SIG-M5 treated with dmso at 0.1 percent for 504 hours (cell line): ENCODE measurements around the gene ATXN7.

Source experiments
- DNase-seq: peaks from one replicate; lab custom pipeline; 2025; ENCODE audit not compliant: unreplicated experiment; lab: John Stamatoyannopoulos, UW

ATXN7 gene

GRCh38 chr3:63933459-63933858 lies 69.8 kb downstream of the ATXN7 start:
- DNase-seq = peak; percentile 83

- peak; percentile 90 for DNase-seq
These were observed 70.6 kb downstream of the ATXN7 start for GRCh38 chr3:63934041-63934866.

- DNase-seq = no peak
These were observed 73.3 kb downstream of the ATXN7 start for GRCh38 chr3:63936925-63937324.

GRCh38 chr3:63937661-63938651 lies 74.3 kb downstream of the ATXN7 start:
- peak; percentile 96 for DNase-seq

- DNase-seq = peak; percentile 47
These were observed 76.7 kb downstream of the ATXN7 start for GRCh38 chr3:63940389-63940757.

GRCh38 chr3:63942528-63942927 lies 78.9 kb downstream of the ATXN7 start:
- DNase-seq = no peak

GRCh38 chr3:63943678-63944077 lies 80.0 kb downstream of the ATXN7 start:
- DNase-seq = no peak

- DNase-seq = no peak
These were observed 82.0 kb downstream of the ATXN7 start for GRCh38 chr3:63945558-63946096.

- DNase-seq = no peak
These were observed 83.1 kb downstream of the ATXN7 start for GRCh38 chr3:63946753-63947152.

- DNase-seq = no peak
These were observed 83.9 kb downstream of the ATXN7 start for GRCh38 chr3:63947594-63947993.

GRCh38 chr3:63949005-63949404 lies 85.3 kb downstream of the ATXN7 start:
- no peak for DNase-seq

GRCh38 chr3:63950698-63951097 lies 87.0 kb downstream of the ATXN7 start:
- DNase-seq = no peak

GRCh38 chr3:63951492-63952247 lies 88.0 kb downstream of the ATXN7 start:
- no peak for DNase-seq

GRCh38 chr3:63952248-63952594 lies 88.6 kb downstream of the ATXN7 start:
- DNase-seq = no peak

- DNase-seq = no peak
These were observed 90.5 kb downstream of the ATXN7 start for GRCh38 chr3:63954182-63954581.

GRCh38 chr3:63955036-63955650 lies 91.5 kb downstream of the ATXN7 start:
- no peak for DNase-seq

- no peak for DNase-seq
These were observed 92.3 kb downstream of the ATXN7 start for GRCh38 chr3:63955830-63956545.

- DNase-seq = no peak
These were observed 95.5 kb downstream of the ATXN7 start for GRCh38 chr3:63959146-63959545.

GRCh38 chr3:63960048-63960711 lies 96.5 kb downstream of the ATXN7 start:
- DNase-seq = no peak
